ENCODE measurements around the gene PKLR. TPM values are rescaled to one million over a fixed set of nuclear protein-coding genes. Genes with fewer than 3 reads are reported as not detected.
A peak's percentile ranks its signal among the peaks of the same experiment; 100 is the strongest.

The PKLR gene
- total and polyA plus RNA-seq, 2 donors (not counting 3 experiments of a cell fraction or from before 2014, with no cell fraction given), result not detected

GRCh38 chr1:155307247-155307740, 6.1 kb upstream of the PKLR start:
- CTCF ChIA-PET, result interaction anchor here (1.3 to 1.9 kb wide), 7 partner anchors 14 to 341 kb away, joined by 4 to 27 read pairs (median 5); partner anchors contain the start of genes CLK2 and RUSC1
- Histone ChIP-seq H4K20me1 (replicated peaks; ENCODE audit: control insufficient read depth, extremely low read depth, insufficient read depth, low read length) (no peaks in the 10 kb centered on the region), H3K4me1 (ENCODE audit: control insufficient read depth, extremely low read depth, insufficient read depth, low read length) (peaks cover 24% of the 10 kb centered on the region), H3K36me3 (ENCODE audit: control insufficient read depth in 2 of 2, extremely low read depth in 1 of 2, insufficient read depth in 2 of 2, low read length in 2 of 2) (peaks cover 0 to 3% of the 10 kb centered on the region in 2 experiments), H3K4me2 (ENCODE audit: insufficient read depth, low read length) (no peak overlapping the region), H3K9ac (replicated peaks; ENCODE audit: extremely low read depth, insufficient read depth, low read length) (no peak overlapping the region), H3K27ac (ENCODE audit: insufficient read depth, low read depth, low read length) (peak overlapping the region; percentile 88), H3K79me2 (ENCODE audit: control insufficient read depth, insufficient read depth, low read length) (peaks cover 34% of the 10 kb centered on the region), H3K9me1 (replicated peaks; ENCODE audit: control insufficient read depth, extremely low read depth, insufficient read depth, low read length) (no peaks in the 10 kb centered on the region), H3K27me3 (ENCODE audit: control insufficient read depth in 2 of 2, insufficient read depth in 2 of 2, low read length in 2 of 2) (no peaks in the 10 kb centered on the region), H3K9me3 (replicated peaks; ENCODE audit: control insufficient read depth, insufficient read depth, low read length) (no peaks in the 10 kb centered on the region), H2AFZ (ENCODE audit: low read depth, low read length) (no peak overlapping the region), H3K4me3 (replicated peaks in 1 of 3; ENCODE audit: insufficient read depth in 1 of 3, low read depth in 1 of 3, low read length in 3 of 3) (no peak overlapping the region)
- dilution Hi-C loops (cut with MboI; ENCODE audit: extremely low pct_ligation_motif_present, low sequenced_read_pairs) (no loop called here), intact Hi-C loops (cut with micrococcal nuclease) (loop anchor here (5.0 kb wide), 1 partner anchor 115 kb away; no protein-coding TSS in a partner anchor)
- peak; percentile 50 for DNase-seq (ENCODE audit: low read depth, low spot score)
- no TSS peak for BruUV-seq (replicated peaks)
- FAIRE-seq, result peak; percentile 89
- no peak for TF ChIP-seq JUN (IDR thresholded peaks at IDR 0.05; ENCODE audit: borderline replicate concordance, insufficient read depth, insufficient read length, low read depth)
- TF ChIP-seq, protein P1, sequence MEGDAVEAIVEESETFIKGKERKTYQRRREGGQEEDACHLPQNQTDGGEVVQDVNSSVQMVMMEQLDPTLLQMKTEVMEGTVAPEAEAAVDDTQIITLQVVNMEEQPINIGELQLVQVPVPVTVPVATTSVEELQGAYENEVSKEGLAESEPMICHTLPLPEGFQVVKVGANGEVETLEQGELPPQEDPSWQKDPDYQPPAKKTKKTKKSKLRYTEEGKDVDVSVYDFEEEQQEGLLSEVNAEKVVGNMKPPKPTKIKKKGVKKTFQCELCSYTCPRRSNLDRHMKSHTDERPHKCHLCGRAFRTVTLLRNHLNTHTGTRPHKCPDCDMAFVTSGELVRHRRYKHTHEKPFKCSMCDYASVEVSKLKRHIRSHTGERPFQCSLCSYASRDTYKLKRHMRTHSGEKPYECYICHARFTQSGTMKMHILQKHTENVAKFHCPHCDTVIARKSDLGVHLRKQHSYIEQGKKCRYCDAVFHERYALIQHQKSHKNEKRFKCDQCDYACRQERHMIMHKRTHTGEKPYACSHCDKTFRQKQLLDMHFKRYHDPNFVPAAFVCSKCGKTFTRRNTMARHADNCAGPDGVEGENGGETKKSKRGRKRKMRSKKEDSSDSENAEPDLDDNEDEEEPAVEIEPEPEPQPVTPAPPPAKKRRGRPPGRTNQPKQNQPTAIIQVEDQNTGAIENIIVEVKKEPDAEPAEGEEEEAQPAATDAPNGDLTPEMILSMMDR (IDR thresholded peaks at IDR 0.05; ENCODE audit: extremely low read depth in 1 of 2, insufficient read depth in 1 of 2, low read depth in 1 of 2, low read length in 2 of 2), result peak; percentile 38 to 43
- POLR2A ChIA-PET, result interaction anchor here (0.7 kb wide), 1 partner anchor 34 kb away, joined by 4 read pairs; the partner anchor contains the start of gene CLK2

GRCh38 chr1:155305881-155306391, 4.7 kb upstream of the PKLR start:
- no peak overlapping the region for H3K4me2 ChIP-seq (ENCODE audit: insufficient read depth, low read length)
- BruUV-seq (replicated peaks), result no TSS peak
- H3K4me3 ChIP-seq (replicated peaks in 1 of 3; ENCODE audit: insufficient read depth in 1 of 3, low read depth in 1 of 3, low read length in 3 of 3), result no peak overlapping the region
- intact Hi-C loops (cut with micrococcal nuclease), result loop anchor here (5.0 kb wide), 1 partner anchor 114 kb away; no protein-coding TSS in a partner anchor
- POLR2A ChIA-PET, result no interaction called here
- H3K79me2 ChIP-seq (ENCODE audit: control insufficient read depth, insufficient read depth, low read length), result peaks cover 22% of the 10 kb centered on the region
- no peak for FAIRE-seq
- no peak for DNase-seq (ENCODE audit: low read depth, low spot score)
- CTCF ChIA-PET, result interaction anchor here (0.7 to 3.1 kb wide), 2 partner anchors 55 to 1073 kb away, joined by 3 to 9 read pairs; no protein-coding TSS in a partner anchor
- TF ChIP-seq, protein P1 (IDR thresholded peaks at IDR 0.05; ENCODE audit: extremely low read depth in 1 of 2, insufficient read depth in 1 of 2, low read depth in 1 of 2, low read length in 2 of 2), result no peak
- TF ChIP-seq GATA2 (IDR thresholded peaks at IDR 0.05; ENCODE audit: insufficient read depth, insufficient read length, low read depth, low read length), result no peak
- TF ChIP-seq EZH2 (IDR thresholded peaks at IDR 0.05; ENCODE audit: borderline replicate concordance, low read depth, low read length, severe bottlenecking), result no peak
- TF ChIP-seq MYC (IDR thresholded peaks at IDR 0.05; ENCODE audit: low read depth, low read length), result no peak
- TF ChIP-seq, protein P2, sequence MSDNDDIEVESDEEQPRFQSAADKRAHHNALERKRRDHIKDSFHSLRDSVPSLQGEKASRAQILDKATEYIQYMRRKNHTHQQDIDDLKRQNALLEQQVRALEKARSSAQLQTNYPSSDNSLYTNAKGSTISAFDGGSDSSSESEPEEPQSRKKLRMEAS (IDR thresholded peaks at IDR 0.05; ENCODE audit: insufficient read depth, insufficient read length), result no peak
- TF ChIP-seq POLR2AphosphoS5 (IDR thresholded peaks at IDR 0.05; ENCODE audit: insufficient read depth, low read depth, low read length), result no peak
- TF ChIP-seq JUN (IDR thresholded peaks at IDR 0.05; ENCODE audit: borderline replicate concordance, insufficient read depth, insufficient read length, low read depth), result no peak
- TF ChIP-seq FOS (IDR thresholded peaks at IDR 0.05; ENCODE audit: borderline replicate concordance, insufficient read depth, low read length), result no peak
- no peak for TF ChIP-seq POLR2A (IDR thresholded peaks at IDR 0.05; ENCODE audit: low read depth, low read length)
- H3K9ac ChIP-seq (replicated peaks; ENCODE audit: extremely low read depth, insufficient read depth, low read length), result no peak overlapping the region
- no peaks in the 10 kb centered on the region for H3K9me3 ChIP-seq (replicated peaks; ENCODE audit: control insufficient read depth, insufficient read depth, low read length)
- dilution Hi-C loops (cut with MboI; ENCODE audit: extremely low pct_ligation_motif_present, low sequenced_read_pairs), result no loop called here
- H3K36me3 ChIP-seq (ENCODE audit: control insufficient read depth in 2 of 2, extremely low read depth in 1 of 2, insufficient read depth in 2 of 2, low read length in 2 of 2), result no peaks in the 10 kb centered on the region
- H3K27ac ChIP-seq (ENCODE audit: insufficient read depth, low read depth, low read length), result no peak overlapping the region
- H4K20me1 ChIP-seq (replicated peaks; ENCODE audit: control insufficient read depth, extremely low read depth, insufficient read depth, low read length), result no peaks in the 10 kb centered on the region
- H3K27me3 ChIP-seq (ENCODE audit: control insufficient read depth in 2 of 2, insufficient read depth in 2 of 2, low read length in 2 of 2), result no peaks in the 10 kb centered on the region
- H3K4me1 ChIP-seq (ENCODE audit: control insufficient read depth, extremely low read depth, insufficient read depth, low read length), result peaks cover 15% of the 10 kb centered on the region
- no peaks in the 10 kb centered on the region for H3K9me1 ChIP-seq (replicated peaks; ENCODE audit: control insufficient read depth, extremely low read depth, insufficient read depth, low read length)
- no peak overlapping the region for H2AFZ ChIP-seq (ENCODE audit: low read depth, low read length)
